ENCODE data around the gene TREM1. TPM values are rescaled to one million over a fixed set of nuclear protein-coding genes. Genes with fewer than 3 reads are reported as not detected.

TREM1 gene
- total and polyA plus RNA-seq, 2 donors (not counting 3 experiments of a cell fraction or from before 2014, with no cell fraction given), result not detected

DNA sequence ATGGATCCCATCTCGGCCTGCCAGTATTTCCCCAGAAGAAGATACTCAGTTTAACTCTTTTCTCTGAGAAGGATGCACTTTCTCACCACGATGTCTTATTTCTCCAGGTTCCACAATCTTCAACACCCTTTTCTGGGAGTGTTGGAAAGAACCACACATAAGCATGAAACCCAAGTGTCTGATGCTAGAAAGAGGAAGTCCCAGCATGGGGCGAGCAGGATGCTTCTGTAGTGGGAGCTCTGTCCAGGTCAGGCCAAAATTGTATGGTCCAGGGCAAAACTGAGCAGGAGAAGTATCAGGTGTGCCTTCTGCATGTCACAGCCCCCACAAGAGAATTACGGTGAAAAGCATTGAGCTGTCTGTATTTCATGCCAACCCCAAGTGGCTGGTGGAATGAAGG, 11.0 kb downstream of the TREM1 start:
- no peak overlapping the region for H3K4me3 ChIP-seq (replicated peaks in 1 of 3; ENCODE audit: insufficient read depth in 1 of 3, low read depth in 1 of 3, low read length in 3 of 3)
- intact Hi-C loops (cut with micrococcal nuclease), result no loop called here
- dilution Hi-C loops (cut with MboI; ENCODE audit: extremely low pct_ligation_motif_present, low sequenced_read_pairs), result no loop called here
- no peaks in the 10 kb centered on the region for H3K4me1 ChIP-seq (ENCODE audit: control insufficient read depth, extremely low read depth, insufficient read depth, low read length)
- no peak overlapping the region for H2AFZ ChIP-seq (ENCODE audit: low read depth, low read length)
- no peaks in the 10 kb centered on the region for H4K20me1 ChIP-seq (replicated peaks; ENCODE audit: control insufficient read depth, extremely low read depth, insufficient read depth, low read length)
- H3K36me3 ChIP-seq (ENCODE audit: control insufficient read depth in 2 of 2, extremely low read depth in 1 of 2, insufficient read depth in 2 of 2, low read length in 2 of 2), result no peaks in the 10 kb centered on the region
- no peaks in the 10 kb centered on the region for H3K79me2 ChIP-seq (ENCODE audit: control insufficient read depth, insufficient read depth, low read length)
- FAIRE-seq (no peak), DNase-seq (ENCODE audit: low read depth, low spot score) (no peak)
- H3K9ac ChIP-seq (replicated peaks; ENCODE audit: extremely low read depth, insufficient read depth, low read length), result no peak overlapping the region
- CTCF ChIA-PET, result no interaction called here
- no peaks in the 10 kb centered on the region for H3K9me1 ChIP-seq (replicated peaks; ENCODE audit: control insufficient read depth, extremely low read depth, insufficient read depth, low read length)
- H3K9me3 ChIP-seq (replicated peaks; ENCODE audit: control insufficient read depth, insufficient read depth, low read length), result no peaks in the 10 kb centered on the region
- TF ChIP-seq GATA2 (IDR thresholded peaks at IDR 0.05; ENCODE audit: insufficient read depth, insufficient read length, low read depth, low read length), result no peak
- TF ChIP-seq POLR2A (IDR thresholded peaks at IDR 0.05; ENCODE audit: low read depth, low read length), result no peak
- no peak overlapping the region for H3K27ac ChIP-seq (ENCODE audit: insufficient read depth, low read depth, low read length)
- BruUV-seq (replicated peaks), result no TSS peak
- POLR2A ChIA-PET, result no interaction called here
- H3K4me2 ChIP-seq (ENCODE audit: insufficient read depth, low read length), result no peak overlapping the region
- H3K27me3 ChIP-seq (ENCODE audit: control insufficient read depth in 2 of 2, insufficient read depth in 2 of 2, low read length in 2 of 2), result peaks cover 0 to 2% of the 10 kb centered on the region in 2 experiments

- Histone ChIP-seq H3K4me2 (ENCODE audit: insufficient read depth, low read length) (no peak overlapping the region), H3K9ac (replicated peaks; ENCODE audit: extremely low read depth, insufficient read depth, low read length) (no peak overlapping the region), H2AFZ (ENCODE audit: low read depth, low read length) (no peak overlapping the region), H3K9me3 (replicated peaks; ENCODE audit: control insufficient read depth, insufficient read depth, low read length) (no peaks in the 10 kb centered on the region), H3K4me1 (ENCODE audit: control insufficient read depth, extremely low read depth, insufficient read depth, low read length) (no peaks in the 10 kb centered on the region), H3K27me3 (ENCODE audit: control insufficient read depth in 2 of 2, insufficient read depth in 2 of 2, low read length in 2 of 2) (no peaks in the 10 kb centered on the region), H4K20me1 (replicated peaks; ENCODE audit: control insufficient read depth, extremely low read depth, insufficient read depth, low read length) (no peaks in the 10 kb centered on the region), H3K4me3 (replicated peaks in 1 of 3; ENCODE audit: insufficient read depth in 1 of 3, low read depth in 1 of 3, low read length in 3 of 3) (no peak overlapping the region), H3K27ac (ENCODE audit: insufficient read depth, low read depth, low read length) (no peak overlapping the region), H3K79me2 (ENCODE audit: control insufficient read depth, insufficient read depth, low read length) (no peaks in the 10 kb centered on the region), H3K36me3 (ENCODE audit: control insufficient read depth in 2 of 2, extremely low read depth in 1 of 2, insufficient read depth in 2 of 2, low read length in 2 of 2) (no peaks in the 10 kb centered on the region), H3K9me1 (replicated peaks; ENCODE audit: control insufficient read depth, extremely low read depth, insufficient read depth, low read length) (no peaks in the 10 kb centered on the region)
- intact Hi-C loops (cut with micrococcal nuclease), result no loop called here
- dilution Hi-C loops (cut with MboI; ENCODE audit: extremely low pct_ligation_motif_present, low sequenced_read_pairs), result no loop called here
- POLR2A ChIA-PET, result no interaction called here
- no peak for DNase-seq (ENCODE audit: low read depth, low spot score)
- BruUV-seq (replicated peaks), result no TSS peak
- CTCF ChIA-PET, result no interaction called here
- no peak for TF ChIP-seq POLR2AphosphoS5 (IDR thresholded peaks at IDR 0.05; ENCODE audit: insufficient read depth, low read depth, low read length)
- TF ChIP-seq EZH2 (IDR thresholded peaks at IDR 0.05; ENCODE audit: borderline replicate concordance, low read depth, low read length, severe bottlenecking), result no peak
- no peak for TF ChIP-seq JUN (IDR thresholded peaks at IDR 0.05; ENCODE audit: borderline replicate concordance, insufficient read depth, insufficient read length, low read depth)
- TF ChIP-seq, protein P1, sequence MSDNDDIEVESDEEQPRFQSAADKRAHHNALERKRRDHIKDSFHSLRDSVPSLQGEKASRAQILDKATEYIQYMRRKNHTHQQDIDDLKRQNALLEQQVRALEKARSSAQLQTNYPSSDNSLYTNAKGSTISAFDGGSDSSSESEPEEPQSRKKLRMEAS (IDR thresholded peaks at IDR 0.05; ENCODE audit: insufficient read depth, insufficient read length), result no peak
- TF ChIP-seq, protein P2, sequence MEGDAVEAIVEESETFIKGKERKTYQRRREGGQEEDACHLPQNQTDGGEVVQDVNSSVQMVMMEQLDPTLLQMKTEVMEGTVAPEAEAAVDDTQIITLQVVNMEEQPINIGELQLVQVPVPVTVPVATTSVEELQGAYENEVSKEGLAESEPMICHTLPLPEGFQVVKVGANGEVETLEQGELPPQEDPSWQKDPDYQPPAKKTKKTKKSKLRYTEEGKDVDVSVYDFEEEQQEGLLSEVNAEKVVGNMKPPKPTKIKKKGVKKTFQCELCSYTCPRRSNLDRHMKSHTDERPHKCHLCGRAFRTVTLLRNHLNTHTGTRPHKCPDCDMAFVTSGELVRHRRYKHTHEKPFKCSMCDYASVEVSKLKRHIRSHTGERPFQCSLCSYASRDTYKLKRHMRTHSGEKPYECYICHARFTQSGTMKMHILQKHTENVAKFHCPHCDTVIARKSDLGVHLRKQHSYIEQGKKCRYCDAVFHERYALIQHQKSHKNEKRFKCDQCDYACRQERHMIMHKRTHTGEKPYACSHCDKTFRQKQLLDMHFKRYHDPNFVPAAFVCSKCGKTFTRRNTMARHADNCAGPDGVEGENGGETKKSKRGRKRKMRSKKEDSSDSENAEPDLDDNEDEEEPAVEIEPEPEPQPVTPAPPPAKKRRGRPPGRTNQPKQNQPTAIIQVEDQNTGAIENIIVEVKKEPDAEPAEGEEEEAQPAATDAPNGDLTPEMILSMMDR (IDR thresholded peaks at IDR 0.05; ENCODE audit: extremely low read depth in 1 of 2, insufficient read depth in 1 of 2, low read depth in 1 of 2, low read length in 2 of 2), result no peak
- no peak for TF ChIP-seq FOS (IDR thresholded peaks at IDR 0.05; ENCODE audit: borderline replicate concordance, insufficient read depth, low read length)
- TF ChIP-seq GATA2 (IDR thresholded peaks at IDR 0.05; ENCODE audit: insufficient read depth, insufficient read length, low read depth, low read length), result no peak
- TF ChIP-seq MYC (IDR thresholded peaks at IDR 0.05; ENCODE audit: low read depth, low read length), result no peak
- no peak for TF ChIP-seq POLR2A (IDR thresholded peaks at IDR 0.05; ENCODE audit: low read depth, low read length)
- no peak for FAIRE-seq
Observed at GRCh38 chr6:41274256-41274655, 12.2 kb downstream of the TREM1 start.

All from endothelial cell of umbilical vein (primary cell).